ENCODE data around the gene HELZ. TPM values are rescaled to one million over a fixed set of nuclear protein-coding genes. Genes with fewer than 3 reads are reported as not detected.

HELZ gene
- total and polyA plus RNA-seq, 2 donors from 2014 or later = 2.8 to 58.8 TPM

DNA sequence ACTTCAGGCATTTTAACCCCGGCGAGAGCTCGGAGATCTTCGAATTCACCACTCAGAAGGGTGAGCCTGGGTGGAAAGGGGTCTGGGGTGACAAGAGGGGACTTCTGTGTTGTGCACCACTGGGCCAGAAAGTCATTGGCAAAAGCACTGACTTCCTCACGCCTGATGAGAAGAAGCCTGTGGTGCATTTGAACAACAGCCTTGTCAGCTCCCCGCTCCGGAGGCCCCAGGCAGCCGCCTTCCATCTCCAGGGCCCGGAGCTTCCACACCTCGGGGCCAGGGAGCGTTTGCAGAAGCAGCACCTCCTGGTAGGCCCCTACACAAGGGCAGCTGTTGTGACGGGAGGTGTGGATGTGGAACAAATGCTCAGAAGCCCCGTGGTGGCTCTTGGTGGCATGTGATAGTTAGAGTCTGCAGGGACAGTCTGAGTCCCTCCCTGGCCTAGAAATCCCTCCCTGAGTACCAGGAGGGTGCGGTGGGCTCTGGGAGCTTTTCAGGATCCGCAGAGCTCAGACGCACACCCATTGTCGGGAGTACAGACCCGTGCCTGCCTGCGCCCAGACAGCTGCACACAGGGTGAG is 190.9 kb downstream of the HELZ start:
- Histone ChIP-seq H3K9ac (ENCODE audit: low read length in 3 of 3) (no peak overlapping the region), H3K9me3 (ENCODE audit: control insufficient read depth in 2 of 3, insufficient read depth in 1 of 3, low read length in 3 of 3) (peaks cover 0 to 3% (median 3%) of the 10 kb centered on the region in 3 donors), H3K27me3 (ENCODE audit: control insufficient read depth, insufficient read depth, low read length) (no peaks in the 10 kb centered on the region), H3K27ac (ENCODE audit: low read depth in 2 of 2, low read length in 2 of 2) (no peak overlapping the region), H3K4me1 (ENCODE audit: control insufficient read depth in 2 of 3, insufficient read depth in 2 of 3, low read depth in 1 of 3, low read length in 3 of 3) (no peaks in the 10 kb centered on the region), H3K36me3 (ENCODE audit: control insufficient read depth in 2 of 3, insufficient read depth in 3 of 3, low read length in 3 of 3) (no peaks in the 10 kb centered on the region), H3K4me3 (ENCODE audit: low read length in 3 of 3) (no peak overlapping the region)
- peak in 2 of 5 donors; percentile 10 to 13 for DNase-seq
- TF ChIP-seq, protein P1, sequence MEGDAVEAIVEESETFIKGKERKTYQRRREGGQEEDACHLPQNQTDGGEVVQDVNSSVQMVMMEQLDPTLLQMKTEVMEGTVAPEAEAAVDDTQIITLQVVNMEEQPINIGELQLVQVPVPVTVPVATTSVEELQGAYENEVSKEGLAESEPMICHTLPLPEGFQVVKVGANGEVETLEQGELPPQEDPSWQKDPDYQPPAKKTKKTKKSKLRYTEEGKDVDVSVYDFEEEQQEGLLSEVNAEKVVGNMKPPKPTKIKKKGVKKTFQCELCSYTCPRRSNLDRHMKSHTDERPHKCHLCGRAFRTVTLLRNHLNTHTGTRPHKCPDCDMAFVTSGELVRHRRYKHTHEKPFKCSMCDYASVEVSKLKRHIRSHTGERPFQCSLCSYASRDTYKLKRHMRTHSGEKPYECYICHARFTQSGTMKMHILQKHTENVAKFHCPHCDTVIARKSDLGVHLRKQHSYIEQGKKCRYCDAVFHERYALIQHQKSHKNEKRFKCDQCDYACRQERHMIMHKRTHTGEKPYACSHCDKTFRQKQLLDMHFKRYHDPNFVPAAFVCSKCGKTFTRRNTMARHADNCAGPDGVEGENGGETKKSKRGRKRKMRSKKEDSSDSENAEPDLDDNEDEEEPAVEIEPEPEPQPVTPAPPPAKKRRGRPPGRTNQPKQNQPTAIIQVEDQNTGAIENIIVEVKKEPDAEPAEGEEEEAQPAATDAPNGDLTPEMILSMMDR (IDR thresholded peaks at IDR 0.05; ENCODE audit: borderline replicate concordance, extremely low read depth, insufficient read depth) = no peak
- no peak for FAIRE-seq
- intact Hi-C loops (cut with DNase I) = no loop called here

DNA sequence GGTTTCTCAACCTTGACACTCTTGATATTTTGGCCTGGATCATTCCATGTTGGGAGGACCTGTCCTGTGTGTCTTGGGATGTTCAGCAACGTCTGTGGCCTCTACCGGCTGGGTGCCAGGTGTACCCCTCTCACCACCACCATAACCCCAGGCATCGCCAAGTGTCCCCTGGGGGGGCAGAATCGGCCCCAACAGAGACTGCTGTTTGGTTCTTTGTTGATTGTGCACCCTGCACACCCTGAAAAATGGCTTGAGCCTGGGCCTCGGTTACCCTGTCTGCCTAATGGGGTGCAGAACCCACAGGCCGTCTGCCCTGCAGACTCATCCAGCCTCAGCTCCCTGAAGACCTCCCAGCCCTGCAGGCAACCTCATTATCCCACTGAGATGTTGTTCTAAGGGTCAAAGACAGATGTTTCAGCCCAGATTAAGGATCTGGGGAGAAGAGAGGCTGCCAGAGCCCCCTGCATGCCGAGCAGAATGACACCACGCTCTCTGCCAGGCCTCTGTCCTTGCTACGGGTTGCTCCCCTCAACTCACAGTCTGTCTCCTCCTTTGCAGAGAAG is 191.5 kb downstream of the HELZ start:
- H3K27me3 ChIP-seq (ENCODE audit: control insufficient read depth, insufficient read depth, low read length) = no peaks in the 10 kb centered on the region
- H3K4me1 ChIP-seq (ENCODE audit: control insufficient read depth in 2 of 3, insufficient read depth in 2 of 3, low read depth in 1 of 3, low read length in 3 of 3) = no peaks in the 10 kb centered on the region
- no peak overlapping the region for H3K27ac ChIP-seq (ENCODE audit: low read depth in 2 of 2, low read length in 2 of 2)
- intact Hi-C loops (cut with DNase I) = no loop called here
- no peak overlapping the region for H3K4me3 ChIP-seq (ENCODE audit: low read length in 3 of 3)
- no peak overlapping the region for H3K9ac ChIP-seq (ENCODE audit: low read length in 3 of 3)
- DNase-seq = peak in 1 of 5 donors; percentile 23
- FAIRE-seq = no peak
- peaks cover 0 to 9% (median 3%) of the 10 kb centered on the region in 3 donors for H3K9me3 ChIP-seq (ENCODE audit: control insufficient read depth in 2 of 3, insufficient read depth in 1 of 3, low read length in 3 of 3)
- no peaks in the 10 kb centered on the region for H3K36me3 ChIP-seq (ENCODE audit: control insufficient read depth in 2 of 3, insufficient read depth in 3 of 3, low read length in 3 of 3)
- TF ChIP-seq, protein P1 (IDR thresholded peaks at IDR 0.05; ENCODE audit: borderline replicate concordance, extremely low read depth, insufficient read depth) = no peak

DNA sequence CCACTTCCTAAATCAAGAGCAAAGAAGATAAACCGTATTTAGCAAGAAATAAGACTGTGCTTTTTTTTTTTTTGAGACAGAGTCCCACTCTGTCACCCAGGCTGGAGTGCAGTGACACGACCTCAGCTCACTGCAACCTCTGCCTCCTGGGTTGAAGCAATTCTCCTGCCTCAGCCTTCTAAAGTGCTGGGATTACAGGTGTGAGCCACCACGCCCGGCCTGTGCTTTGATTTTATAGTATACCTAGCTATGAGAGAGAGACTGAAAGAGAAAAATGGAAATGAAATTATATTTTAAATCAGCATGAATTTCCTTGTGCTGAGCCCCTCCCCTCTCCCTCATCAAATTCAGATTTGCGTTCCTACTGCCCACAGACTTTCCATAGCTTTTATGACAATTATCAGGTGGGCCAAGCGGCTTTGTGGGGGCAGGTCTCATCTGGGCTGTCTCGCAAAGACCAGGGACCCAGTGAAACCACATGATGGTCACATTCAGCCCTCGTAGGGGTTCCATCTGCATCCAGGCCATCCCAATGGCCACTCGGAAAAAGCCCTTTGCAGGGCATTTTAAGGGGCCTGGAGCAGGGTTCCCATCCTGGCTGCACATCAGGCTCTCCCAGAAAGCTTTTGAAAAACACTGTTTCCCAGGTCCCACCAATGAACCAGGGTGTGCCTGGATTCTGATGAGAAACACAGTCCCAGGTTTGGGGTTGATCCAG is 192.1 kb downstream of the HELZ start:
- peaks cover 0 to 11% (median 3%) of the 10 kb centered on the region in 3 donors for H3K9me3 ChIP-seq (ENCODE audit: control insufficient read depth in 2 of 3, insufficient read depth in 1 of 3, low read length in 3 of 3)
- no peak overlapping the region for H3K27ac ChIP-seq (ENCODE audit: low read depth in 2 of 2, low read length in 2 of 2)
- H3K4me1 ChIP-seq (ENCODE audit: control insufficient read depth in 2 of 3, insufficient read depth in 2 of 3, low read depth in 1 of 3, low read length in 3 of 3) = no peaks in the 10 kb centered on the region
- H3K9ac ChIP-seq (ENCODE audit: low read length in 3 of 3) = no peak overlapping the region
- no peak overlapping the region for H3K4me3 ChIP-seq (ENCODE audit: low read length in 3 of 3)
- FAIRE-seq (no peak), DNase-seq (peak in 1 of 5 donors; percentile 7)
- H3K36me3 ChIP-seq (ENCODE audit: control insufficient read depth in 2 of 3, insufficient read depth in 3 of 3, low read length in 3 of 3) = no peaks in the 10 kb centered on the region
- H3K27me3 ChIP-seq (ENCODE audit: control insufficient read depth, insufficient read depth, low read length) = no peaks in the 10 kb centered on the region
- intact Hi-C loops (cut with DNase I) = no loop called here
- TF ChIP-seq, protein P1 (IDR thresholded peaks at IDR 0.05; ENCODE audit: borderline replicate concordance, extremely low read depth, insufficient read depth) = no peak

All from kidney (tissue), 14 donors.